RPMI8226 (cell line): Measurements from ENCODE around the gene BATF3.
A peak's percentile ranks its signal among the peaks of the same experiment; 100 is the strongest.
"Not testable (repeated sequence)": the region's sequence is repeated elsewhere in the genome, so short reads cannot be mapped to it uniquely, and the experiment has no call there.

ENCODE experiments used
- DNase-seq: peaks from one replicate; pipeline ENCODE4 v3.0.0-alpha.2; 2015

Gene BATF3, protein sequence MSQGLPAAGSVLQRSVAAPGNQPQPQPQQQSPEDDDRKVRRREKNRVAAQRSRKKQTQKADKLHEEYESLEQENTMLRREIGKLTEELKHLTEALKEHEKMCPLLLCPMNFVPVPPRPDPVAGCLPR

DNA sequence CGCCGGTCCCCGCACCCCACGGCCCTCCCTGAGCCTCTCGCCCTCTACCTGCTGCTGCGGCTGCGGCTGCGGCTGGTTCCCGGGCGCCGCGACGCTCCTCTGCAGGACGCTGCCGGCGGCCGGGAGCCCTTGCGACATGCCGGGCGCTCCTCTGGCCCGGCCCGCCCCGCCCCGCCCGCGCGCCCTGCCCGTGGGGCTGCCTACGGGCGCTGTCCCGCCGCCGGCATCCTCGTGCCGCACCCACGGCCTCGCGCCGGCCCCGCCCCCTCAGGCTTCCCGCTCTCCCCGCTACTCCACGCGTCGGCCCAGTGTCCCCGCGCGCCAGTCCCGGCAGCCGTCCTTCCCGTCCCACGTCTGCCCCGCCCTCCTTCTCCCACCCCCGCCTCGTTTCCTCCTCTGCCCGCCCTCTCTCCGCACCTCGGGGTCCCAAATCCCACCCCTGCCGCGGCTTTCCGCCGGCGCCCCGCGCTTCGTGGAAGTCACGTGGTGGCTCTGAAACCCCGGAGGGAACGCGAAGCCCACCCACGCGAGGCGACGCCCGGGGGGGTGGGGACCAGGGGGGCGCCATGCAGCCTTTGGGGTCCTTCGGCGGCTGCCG, at the start of gene BATF3:
Gene BATF3 (minus strand): TSS at position 216 of the 598 bp plus-strand sequence. CDS start 78 bp downstream, at position 138.
- DNase-seq, result peak; percentile 35

DNA sequence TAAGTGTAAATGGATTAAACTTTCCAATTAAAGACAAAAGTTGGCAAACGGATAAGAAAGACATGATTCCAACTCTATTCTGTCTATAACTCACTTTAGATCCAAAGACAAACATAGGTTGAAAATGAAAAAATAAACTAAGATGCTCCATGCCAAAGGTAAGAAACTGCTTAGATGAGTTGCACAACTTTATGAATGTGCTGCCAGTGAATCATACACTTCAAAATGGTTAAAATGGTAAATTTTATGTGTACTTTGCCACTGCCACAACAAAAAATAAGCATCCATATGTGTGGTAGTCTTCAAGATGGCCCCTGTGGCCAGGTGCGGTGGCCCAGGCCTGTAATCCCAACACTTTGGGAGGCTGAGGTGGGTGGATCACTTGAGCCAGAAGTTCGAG, 46.9 kb upstream of the BATF3 start:
- no peak for DNase-seq

DNA sequence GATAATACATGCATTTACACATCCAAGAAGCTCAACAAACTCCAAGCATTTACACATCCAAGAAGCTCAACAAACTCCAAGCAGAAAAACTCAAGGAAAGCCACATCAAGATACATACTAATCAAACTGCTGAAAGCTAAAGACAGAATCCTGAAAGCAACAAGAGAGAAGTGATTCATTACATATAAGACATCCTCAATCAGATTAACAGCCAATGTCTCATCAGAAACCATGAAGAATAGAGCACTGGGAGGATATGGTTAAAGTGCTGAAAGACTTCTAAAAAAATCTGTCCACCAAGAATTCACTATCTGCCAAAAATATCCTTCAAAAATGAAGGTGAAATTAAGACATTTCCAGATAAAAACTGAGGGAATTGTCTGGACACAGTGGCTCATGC, 45.7 kb upstream of the BATF3 start:
- no peak for DNase-seq

DNA sequence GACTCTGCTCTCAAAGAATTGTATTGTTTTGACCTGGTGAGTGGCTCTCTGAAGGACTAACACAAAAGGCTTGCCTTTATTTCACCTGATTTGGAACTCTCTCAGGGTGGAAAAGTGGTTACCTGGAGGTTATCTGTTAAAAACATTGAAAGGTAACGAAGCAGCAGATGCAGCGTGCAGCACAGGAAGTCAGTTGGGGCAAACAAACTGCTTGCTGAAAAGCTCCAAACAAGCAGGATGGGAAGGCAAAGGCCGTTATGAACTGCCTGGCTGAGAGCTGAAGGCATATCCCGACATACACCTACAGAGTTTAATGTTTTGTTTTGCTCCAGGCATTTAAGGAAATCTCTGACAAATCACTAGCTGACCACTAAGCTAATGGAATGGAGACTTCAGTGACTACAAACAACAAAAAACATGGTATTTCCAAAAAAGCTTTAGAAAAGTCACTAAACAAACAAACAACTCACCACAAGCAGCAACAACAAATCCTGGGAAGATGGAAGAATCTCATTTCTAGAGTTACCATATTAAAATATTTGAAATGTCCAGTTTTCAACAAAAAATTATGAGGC, 44.3 kb upstream of the BATF3 start:
- no peak for DNase-seq

GRCh38 chr1:212738330-212738729, 38.7 kb upstream of the BATF3 start:
- no peak for DNase-seq

DNA sequence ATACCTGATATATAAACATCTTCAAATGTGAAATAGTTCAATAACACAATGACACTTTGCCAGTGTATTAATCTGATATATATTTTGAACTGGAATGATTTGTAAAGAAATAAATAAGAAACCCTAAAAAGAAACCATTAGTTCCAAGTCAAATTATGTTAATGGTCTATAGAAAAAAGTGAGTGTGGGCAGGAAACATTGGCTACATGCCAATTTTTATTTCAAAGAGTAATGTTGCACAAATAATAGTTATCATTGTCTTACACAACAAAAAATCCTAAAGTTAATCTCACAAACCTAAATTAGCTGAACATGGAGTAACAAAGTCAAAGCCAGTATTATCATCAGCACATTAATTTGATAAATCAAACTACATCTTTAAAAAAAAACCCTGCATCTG, 37.9 kb upstream of the BATF3 start:
- no peak for DNase-seq

DNA sequence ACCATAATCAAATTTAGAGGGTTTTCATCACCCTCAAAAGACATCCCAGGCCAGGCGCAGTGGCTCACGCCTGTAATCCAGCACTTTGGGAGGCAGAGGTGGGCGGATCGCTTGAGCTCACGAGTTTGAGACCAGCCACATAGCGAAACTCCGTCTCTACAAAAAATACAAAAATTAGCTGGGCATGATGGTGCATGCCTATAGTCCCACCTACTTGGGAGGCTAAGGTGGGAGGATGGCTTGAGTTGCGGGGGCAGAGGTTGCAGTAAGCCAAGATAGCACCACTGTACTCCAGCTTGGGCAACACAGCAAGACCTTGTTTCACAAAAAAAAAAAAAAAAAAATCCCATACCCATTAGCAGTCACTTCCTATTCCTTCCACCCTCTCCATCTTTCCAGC, 33.5 kb upstream of the BATF3 start:
- no peak for DNase-seq

DNA sequence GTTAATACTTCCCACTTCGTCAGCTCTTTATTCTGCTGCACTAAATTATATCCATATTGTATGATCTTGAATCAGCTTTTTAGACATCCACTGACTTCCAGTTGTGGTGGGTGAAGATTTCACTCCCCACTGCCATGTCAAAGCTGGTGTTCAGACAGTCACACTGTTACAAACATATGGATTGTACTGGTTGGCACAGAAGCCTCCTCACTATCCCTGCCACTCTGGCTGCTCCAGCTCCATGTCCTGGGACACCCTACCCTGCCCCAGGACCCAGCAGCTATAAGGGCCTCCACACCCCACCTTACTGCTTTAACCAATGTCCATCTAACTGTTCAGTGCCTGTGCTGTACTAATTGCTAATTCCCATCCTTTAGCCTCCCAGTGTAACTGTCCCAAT, 32.0 kb upstream of the BATF3 start:
- no peak for DNase-seq

- DNase-seq, result no peak
Observed at GRCh38 chr1:212728606-212729005, 29.0 kb upstream of the BATF3 start.

- DNase-seq, result no peak
Observed at GRCh38 chr1:212727386-212728181, 27.9 kb upstream of the BATF3 start.

DNA sequence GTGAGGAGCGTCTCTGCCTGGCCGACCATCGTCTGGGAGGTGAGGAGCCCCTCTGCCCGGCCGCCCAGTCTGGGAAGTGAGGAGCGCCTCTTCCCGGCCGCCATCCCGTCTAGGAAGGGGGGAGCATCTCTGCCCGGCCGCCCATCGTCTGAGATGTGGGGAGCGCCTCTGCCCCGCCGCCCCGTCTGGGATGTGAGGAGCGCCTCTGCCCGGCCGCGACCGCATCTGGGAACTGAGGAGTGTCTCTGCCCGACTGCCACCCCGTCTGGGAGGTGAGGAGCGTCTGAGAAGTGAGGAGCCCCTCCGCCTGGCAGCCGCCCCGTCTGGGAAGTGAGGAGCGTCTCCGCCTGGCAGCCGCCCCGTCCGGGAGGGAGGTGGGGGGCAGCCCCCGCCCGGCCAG, 25.0 kb upstream of the BATF3 start:
- not testable (repeated sequence) for DNase-seq

- DNase-seq, result no peak
Observed at GRCh38 chr1:212722270-212722957, 22.8 kb upstream of the BATF3 start.

GRCh38 chr1:212721388-212722247, 22.0 kb upstream of the BATF3 start:
- no peak for DNase-seq

- DNase-seq, result no peak
Observed at GRCh38 chr1:212719633-212720032, 20.0 kb upstream of the BATF3 start.

GRCh38 chr1:212718499-212718898, 18.9 kb upstream of the BATF3 start:
- DNase-seq, result no peak

DNA sequence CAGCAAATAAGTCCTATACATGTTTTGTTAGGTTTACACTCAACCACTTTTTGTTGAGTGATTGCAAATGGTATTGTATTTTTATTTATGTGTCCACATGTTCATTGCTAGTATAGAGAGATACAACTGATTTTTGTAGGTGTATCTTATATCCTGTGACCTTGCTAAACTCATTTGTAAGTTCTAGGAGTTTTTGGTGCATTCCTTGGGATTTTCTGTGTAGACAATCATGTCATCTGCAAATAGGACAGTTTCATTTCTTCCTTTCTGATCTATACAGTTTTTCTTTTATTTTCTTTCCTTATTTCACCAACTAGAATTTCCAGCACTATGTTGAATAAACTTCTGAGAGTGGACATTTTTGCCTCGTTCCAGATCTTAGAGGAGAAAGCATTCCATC, 16.5 kb upstream of the BATF3 start:
- DNase-seq, result no peak

DNA sequence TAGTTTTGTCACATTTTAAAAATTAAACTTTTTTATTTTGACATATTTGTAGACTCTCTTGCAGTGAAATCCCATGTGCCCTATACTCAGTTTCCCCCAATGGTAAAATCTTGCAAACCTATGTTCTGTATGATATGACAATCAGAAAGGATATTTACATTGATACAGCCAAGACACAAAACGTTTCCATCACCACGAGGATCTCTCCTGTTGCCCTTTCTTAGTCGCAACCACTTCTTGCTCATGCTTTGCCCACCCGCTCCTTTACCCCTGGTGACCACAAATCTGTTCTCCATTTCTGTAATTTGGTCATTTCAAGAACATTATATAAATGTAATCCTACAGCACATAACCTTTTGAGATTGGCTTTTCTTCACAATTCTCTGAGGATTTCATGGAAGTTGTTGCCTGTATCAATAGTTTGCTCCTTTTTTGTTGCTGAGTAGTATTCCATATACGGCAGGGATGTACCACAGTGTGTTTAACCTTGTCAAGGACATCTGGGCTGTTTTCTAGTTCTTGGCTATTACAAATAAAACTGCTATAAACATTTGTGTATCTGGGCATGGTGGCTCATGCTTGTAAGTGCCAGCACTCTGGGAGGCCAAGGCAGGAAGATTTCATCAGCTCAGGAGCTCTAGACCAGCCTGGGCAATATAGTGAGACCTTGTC, 14.0 kb upstream of the BATF3 start:
- no peak for DNase-seq

- DNase-seq, result no peak
Observed at GRCh38 chr1:212712451-212713303, 13.0 kb upstream of the BATF3 start.

GRCh38 chr1:212711974-212712373, 12.3 kb upstream of the BATF3 start:
- DNase-seq, result not testable (repeated sequence)

GRCh38 chr1:212710566-212710965, 10.9 kb upstream of the BATF3 start:
- no peak for DNase-seq
